Neural crest cell (in vitro differentiated cells): ENCODE data around the gene CADPS. TPM values are rescaled to one million over a fixed set of nuclear protein-coding genes. Genes with fewer than 3 reads are reported as not detected.

ENCODE experiments used
- DNase-seq: peaks from one replicate; pipeline ENCODE4 v3.0.0; 2021; ENCODE audit warnings: low read depth, mixed read lengths, low spot score
- H3K27ac Mint-ChIP-seq: one replicate; pipeline ENCODE4 v1.8.0; 2021; ENCODE audit warnings: mild to moderate bottlenecking, mixed read lengths; ENCODE audit not compliant: unreplicated experiment
- H3K27me3 Mint-ChIP-seq: 2 replicates; pipeline ENCODE4 v1.8.0; 2021; ENCODE audit warnings: low read depth, mild to moderate bottlenecking, mixed read lengths
- H3K36me3 Mint-ChIP-seq: 2 replicates; pipeline ENCODE4 v1.8.0; 2021; ENCODE audit warnings: low read depth, mild to moderate bottlenecking, mixed read lengths
- H3K4me1 Mint-ChIP-seq: 2 replicates; pipeline ENCODE4 v1.8.0; 2021; ENCODE audit warnings: mixed read lengths
- H3K4me3 Mint-ChIP-seq: one replicate; pipeline ENCODE4 v1.8.0; 2021; ENCODE audit warnings: mild to moderate bottlenecking, mixed read lengths
- H3K9me3 Mint-ChIP-seq: 2 replicates; pipeline ENCODE4 v1.8.0; 2021; ENCODE audit warnings: mixed read lengths
- CTCF ChIP-seq: fragments of 200-600 bp; sonication (generic); conservative IDR thresholded peaks from 2 replicates; pipeline ENCODE4 v1.5.0; 2021; ENCODE audit warnings: antibody characterized with exemption, mild to moderate bottlenecking
- total RNA-seq: library from RNA; stranded (reverse); gene quantifications from 2 replicates; pipeline ENCODE4 v1.2.1, GENCODE V29; 2021

The CADPS gene
- total RNA-seq, 1 donor from 2014 or later, result 9.3 TPM

GRCh38 chr3:62597491-62597890 lies 277.7 kb downstream of the CADPS start:
- Mint-ChIP-seq H3K9me3 (no peaks in the 10 kb centered on the region), H3K4me3 (no peak overlapping the region), H3K27ac (no peak overlapping the region), H3K36me3 (no peaks in the 10 kb centered on the region), H3K4me1 (peaks cover 17% of the 10 kb centered on the region), H3K27me3 (peaks cover 3% of the 10 kb centered on the region)
- TF ChIP-seq CTCF, result no peak
- DNase-seq, result no peak

- DNase-seq, result no peak
- no peaks in the 10 kb centered on the region for H3K9me3 Mint-ChIP-seq
These were observed 282.8 kb downstream of the CADPS start for GRCh38 chr3:62592408-62592807.

GRCh38 chr3:62589078-62589477 lies 286.1 kb downstream of the CADPS start:
- TF ChIP-seq CTCF, result no peak
- Mint-ChIP-seq H3K27ac (no peak overlapping the region), H3K27me3 (peaks cover 7% of the 10 kb centered on the region), H3K36me3 (no peaks in the 10 kb centered on the region), H3K4me3 (no peak overlapping the region), H3K9me3 (no peaks in the 10 kb centered on the region), H3K4me1 (peaks cover 5% of the 10 kb centered on the region)
- DNase-seq, result no peak

More at GRCh38 chr3:62592408-62592807, 282.8 kb downstream of the CADPS start:
- H3K27ac Mint-ChIP-seq, result no peak overlapping the region
- H3K27me3 Mint-ChIP-seq, result peaks cover 7% of the 10 kb centered on the region
- H3K4me3 Mint-ChIP-seq, result no peak overlapping the region
- peaks cover 6% of the 10 kb centered on the region for H3K4me1 Mint-ChIP-seq
- no peak for TF ChIP-seq CTCF
- no peaks in the 10 kb centered on the region for H3K36me3 Mint-ChIP-seq

- Mint-ChIP-seq H3K9me3 (no peaks in the 10 kb centered on the region), H3K27me3 (peaks cover 7% of the 10 kb centered on the region), H3K27ac (no peak overlapping the region), H3K36me3 (no peaks in the 10 kb centered on the region), H3K4me1 (peaks cover 2% of the 10 kb centered on the region), H3K4me3 (no peak overlapping the region)
- DNase-seq, result no peak
- TF ChIP-seq CTCF, result no peak
These were observed 287.6 kb downstream of the CADPS start for GRCh38 chr3:62587579-62588031.

GRCh38 chr3:62587169-62587568 lies 288.0 kb downstream of the CADPS start:
- no peak overlapping the region for H3K4me3 Mint-ChIP-seq
- no peaks in the 10 kb centered on the region for H3K36me3 Mint-ChIP-seq
- no peak overlapping the region for H3K27ac Mint-ChIP-seq
- no peaks in the 10 kb centered on the region for H3K4me1 Mint-ChIP-seq
- no peaks in the 10 kb centered on the region for H3K9me3 Mint-ChIP-seq
- peaks cover 4% of the 10 kb centered on the region for H3K27me3 Mint-ChIP-seq
- no peak for DNase-seq
- no peak for TF ChIP-seq CTCF

- H3K27ac Mint-ChIP-seq, result no peak overlapping the region
These were observed 288.9 kb downstream of the CADPS start for GRCh38 chr3:62586356-62586755.

More at GRCh38 chr3:62586356-62586755, 288.9 kb downstream of the CADPS start:
- Mint-ChIP-seq H3K4me1 (no peaks in the 10 kb centered on the region), H3K36me3 (peaks cover 2% of the 10 kb centered on the region), H3K4me3 (no peak overlapping the region), H3K9me3 (no peaks in the 10 kb centered on the region), H3K27me3 (peaks cover under 1% of the 10 kb centered on the region)
- TF ChIP-seq CTCF, result no peak
- no peak for DNase-seq
